GM21825 (cell line): ENCODE results near the gene PTPA.

Source experiments
- ATAC-seq: cut with Tn5 transposase; IDR thresholded peaks from one replicate; pipeline ENCODE4 v1.9.1; 2021; ENCODE audit warnings: mild to moderate bottlenecking, moderate library complexity; ENCODE audit not compliant: unreplicated experiment

PTPA gene

DNA sequence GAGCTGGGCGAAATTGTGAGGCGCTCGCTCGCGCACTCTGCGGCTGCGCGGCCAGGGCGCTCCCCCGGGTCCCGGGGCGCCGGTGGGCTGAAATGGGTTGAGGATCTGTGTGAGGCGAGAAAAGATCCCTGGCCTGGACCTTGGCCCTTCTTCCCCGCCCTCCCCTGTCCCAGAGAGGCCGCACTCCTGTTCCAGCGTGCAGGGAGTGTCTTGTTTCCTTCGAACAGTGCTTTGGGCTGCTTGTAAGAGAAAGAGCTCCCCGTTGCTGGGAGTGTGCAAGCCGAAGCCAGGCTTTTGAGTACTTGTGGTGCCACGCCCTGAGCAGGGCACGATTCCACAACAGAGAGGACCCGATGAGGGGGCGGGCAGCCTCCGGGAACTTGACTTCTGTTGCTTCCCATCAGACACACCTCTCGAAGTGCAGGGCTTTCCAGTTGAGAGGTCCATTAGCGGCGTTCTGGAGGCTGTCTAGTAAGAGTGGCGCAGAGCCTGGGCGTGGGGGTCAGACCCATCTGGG lies 29.8 kb upstream of the PTPA start:
- ATAC-seq = no peak

DNA sequence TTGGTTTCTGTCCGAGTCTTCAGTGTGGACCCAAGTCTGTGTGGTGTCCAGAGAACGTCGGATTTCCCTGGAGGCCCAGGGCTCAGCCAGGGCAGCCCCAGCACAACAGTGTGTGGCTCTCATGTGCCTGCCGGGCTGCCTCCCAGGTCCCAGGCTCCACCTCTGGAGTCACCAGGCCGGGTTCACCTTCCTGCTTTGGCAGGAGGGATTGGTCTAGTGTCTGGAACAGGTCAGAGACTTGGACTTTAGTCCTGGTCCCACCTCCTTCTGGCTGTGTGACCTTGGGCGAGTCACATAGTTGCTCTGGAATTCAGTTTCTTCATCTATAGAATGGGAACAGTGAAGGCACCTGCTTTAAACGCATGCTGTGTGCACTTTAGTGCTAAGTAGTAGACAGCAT lies 27.1 kb upstream of the PTPA start:
- no peak for ATAC-seq

DNA sequence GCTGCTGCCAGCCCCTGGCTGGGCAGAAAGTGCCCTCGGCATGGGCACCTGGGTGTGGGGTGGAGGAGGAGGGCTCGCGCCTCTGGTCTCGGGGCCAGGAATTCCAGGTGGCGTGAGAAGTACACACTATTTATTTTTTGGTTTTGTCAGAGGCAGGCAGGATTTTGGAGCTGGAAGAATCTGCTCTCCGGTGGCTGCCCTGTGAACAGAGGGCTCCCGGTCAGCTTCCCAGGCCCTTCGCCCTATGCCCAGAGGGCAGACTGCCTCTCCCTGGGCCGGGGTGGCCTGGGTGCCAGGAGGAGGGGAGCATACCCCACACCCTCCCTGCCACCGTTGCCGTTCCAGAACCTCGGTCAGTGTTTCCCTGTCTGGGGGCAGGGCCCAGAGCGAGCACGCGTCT lies 22.0 kb upstream of the PTPA start:
- ATAC-seq = no peak

DNA sequence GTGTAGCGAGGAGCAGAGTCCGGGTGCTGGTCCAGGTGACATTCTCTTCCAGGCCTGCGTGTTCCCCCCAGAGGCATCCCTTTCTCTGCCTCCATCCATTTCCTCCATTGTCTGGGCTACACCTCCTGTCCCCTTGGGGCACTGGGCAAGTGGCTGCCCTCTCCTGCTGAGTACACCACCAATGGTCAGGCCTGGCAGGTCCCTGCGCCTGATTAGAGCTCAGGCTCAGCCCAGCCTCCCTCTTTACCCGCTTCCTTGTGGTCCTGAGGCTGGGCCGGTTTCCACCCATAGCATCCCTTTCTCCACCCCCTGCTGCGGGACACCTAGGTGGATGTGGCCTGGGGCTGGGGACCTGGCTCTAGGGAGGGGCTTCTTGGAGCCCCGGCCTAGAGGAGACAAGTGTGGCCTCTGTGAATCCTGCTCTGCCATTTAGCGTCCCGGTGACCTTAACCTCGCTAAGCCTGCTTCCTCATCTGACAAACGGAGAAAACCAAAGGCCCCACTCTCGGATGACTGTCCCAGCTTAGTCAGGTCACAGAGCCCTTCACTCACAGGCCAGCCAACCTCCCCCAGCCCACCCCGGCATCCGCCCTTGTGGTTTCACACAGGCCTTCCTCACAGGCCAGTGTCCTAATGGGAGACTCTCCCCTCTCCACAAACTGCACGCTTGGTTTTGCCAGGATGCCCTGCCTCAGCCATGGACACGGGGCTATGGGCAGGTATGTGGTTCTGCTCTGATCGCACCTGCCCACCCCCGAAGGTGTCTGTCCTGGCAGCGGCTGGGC lies 17.4 kb upstream of the PTPA start:
- ATAC-seq = no peak

DNA sequence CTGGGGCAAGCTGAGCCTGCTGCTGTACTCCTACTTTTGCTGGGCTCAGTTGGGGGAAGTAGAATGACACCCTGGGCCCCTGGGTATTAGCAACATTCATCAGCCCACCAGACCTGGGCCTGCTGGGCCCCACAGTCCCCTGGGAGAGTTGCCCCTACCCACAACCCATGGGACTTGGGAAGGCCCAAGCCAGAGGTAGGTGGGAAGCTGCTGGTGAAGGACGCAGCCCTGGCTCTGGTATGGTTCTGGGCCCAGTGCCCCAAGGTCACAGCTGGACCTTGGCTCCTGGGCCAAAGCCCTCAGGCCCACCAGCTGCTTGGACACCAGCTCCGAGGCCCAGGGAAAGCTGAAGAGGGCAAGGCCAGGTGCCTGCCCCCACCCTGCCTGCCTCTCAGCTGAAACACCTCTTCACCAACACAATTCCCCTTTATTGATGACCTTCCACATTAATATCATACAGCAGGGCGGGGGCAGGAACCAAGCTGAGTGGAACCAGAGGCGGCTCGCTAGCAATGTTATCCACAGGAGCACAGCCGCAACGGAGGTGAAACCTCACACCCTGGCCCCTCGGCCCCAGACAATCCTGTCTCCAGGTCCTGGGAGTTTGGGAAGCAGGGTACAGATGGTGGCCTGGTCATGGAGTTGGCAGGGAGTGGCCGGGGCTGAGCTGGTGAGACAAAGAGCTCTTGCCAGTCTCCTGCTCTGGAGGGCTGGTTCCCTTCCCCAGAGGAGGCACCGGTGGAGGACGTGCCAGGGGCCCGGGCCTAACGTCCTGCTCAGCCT lies 16.6 kb upstream of the PTPA start:
- ATAC-seq = no peak

DNA sequence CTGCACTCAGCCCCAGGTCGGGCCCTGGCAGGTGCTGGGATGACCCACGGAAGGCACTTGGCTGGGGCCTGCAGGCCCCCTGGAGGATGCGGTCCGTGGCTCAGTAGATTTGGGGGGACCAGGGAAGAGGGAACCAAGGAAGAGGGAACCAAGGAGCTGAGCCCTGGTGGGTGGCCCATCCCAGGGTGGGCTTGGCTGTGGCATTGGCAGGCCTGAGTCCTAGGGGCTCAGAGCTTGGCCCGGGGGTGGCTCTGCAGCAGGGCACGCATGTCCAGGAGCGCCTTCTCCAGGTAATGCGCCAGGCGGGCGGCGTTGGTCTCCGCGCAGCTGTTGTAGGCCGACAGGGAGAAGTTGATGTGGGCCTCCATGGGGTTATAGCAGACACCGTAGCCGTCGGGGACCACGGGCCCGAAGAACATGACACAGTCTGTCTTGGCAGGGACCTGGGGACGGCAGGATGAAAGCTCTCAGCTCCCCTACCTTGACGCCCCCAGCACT lies 16.0 kb upstream of the PTPA start:
- no peak for ATAC-seq

DNA sequence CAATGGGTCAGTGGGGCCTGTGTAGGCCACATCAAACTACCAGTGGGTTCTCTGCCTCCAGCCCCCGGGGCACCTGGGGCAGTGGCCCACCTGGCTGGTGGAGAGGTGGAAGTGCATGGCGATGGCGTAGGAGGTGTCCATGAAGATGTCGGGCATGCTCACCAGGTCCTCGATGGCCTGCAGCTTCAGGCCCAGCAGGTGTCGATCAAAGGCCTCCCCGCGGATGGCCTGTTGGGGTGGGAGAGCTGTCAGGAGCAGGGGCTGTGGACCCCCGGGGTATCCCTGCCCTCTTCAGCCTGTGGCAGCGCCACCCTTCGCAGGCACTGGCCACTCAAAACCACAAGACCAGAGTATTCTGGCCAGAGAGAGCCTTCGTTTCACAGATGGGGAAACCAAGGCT lies 15.3 kb upstream of the PTPA start:
- ATAC-seq = no peak

DNA sequence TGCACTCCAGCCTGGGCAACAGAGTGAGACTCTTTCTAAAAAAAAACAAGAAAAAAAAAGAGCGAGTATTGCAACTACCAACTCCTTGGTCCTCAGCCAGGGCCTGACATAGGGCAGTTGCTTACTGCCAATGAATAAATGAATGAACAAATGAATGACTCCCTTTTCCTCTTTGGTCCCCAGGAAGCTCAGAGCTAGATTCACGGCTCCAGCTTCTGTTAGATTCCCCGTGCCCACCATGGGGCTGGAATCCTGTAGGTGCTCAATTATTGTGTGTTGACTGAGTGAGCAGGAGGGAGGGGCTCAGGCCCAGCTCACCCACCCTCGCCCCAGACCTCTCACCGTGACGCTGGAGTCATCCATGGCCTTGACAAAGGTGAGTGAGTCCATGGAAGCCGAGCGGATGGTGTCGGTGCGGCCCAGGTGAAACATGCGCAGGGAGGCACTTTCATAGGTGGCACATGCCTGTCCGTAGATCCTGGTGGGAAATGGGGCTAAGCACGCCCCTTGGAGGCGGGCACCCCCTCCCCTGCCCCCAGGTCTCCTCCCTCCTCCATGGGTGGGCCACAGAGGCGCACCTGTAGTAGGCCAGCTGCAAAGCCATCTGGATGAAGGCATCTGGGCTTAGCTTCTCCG lies 13.4 kb upstream of the PTPA start:
- ATAC-seq = no peak

DNA sequence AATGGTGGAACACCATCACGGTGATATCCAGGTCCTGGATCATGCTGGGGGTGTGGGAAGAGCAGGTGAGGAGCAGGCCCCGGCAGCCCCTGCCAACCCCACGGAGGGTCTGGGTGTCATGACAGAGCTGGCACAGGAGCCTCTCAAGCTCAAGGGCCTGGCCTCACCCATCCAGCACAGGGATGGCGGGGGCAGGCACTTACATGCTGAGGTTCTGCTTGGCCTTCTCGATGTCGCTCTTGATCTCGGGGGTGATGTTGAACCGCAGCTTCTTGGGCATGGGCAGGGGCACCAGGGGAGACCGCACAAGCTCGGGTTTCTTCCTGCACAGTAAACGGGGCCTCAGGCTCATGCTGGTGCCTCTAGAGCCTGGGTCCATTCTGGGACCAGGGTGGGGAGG lies 12.9 kb upstream of the PTPA start:
- ATAC-seq = no peak

DNA sequence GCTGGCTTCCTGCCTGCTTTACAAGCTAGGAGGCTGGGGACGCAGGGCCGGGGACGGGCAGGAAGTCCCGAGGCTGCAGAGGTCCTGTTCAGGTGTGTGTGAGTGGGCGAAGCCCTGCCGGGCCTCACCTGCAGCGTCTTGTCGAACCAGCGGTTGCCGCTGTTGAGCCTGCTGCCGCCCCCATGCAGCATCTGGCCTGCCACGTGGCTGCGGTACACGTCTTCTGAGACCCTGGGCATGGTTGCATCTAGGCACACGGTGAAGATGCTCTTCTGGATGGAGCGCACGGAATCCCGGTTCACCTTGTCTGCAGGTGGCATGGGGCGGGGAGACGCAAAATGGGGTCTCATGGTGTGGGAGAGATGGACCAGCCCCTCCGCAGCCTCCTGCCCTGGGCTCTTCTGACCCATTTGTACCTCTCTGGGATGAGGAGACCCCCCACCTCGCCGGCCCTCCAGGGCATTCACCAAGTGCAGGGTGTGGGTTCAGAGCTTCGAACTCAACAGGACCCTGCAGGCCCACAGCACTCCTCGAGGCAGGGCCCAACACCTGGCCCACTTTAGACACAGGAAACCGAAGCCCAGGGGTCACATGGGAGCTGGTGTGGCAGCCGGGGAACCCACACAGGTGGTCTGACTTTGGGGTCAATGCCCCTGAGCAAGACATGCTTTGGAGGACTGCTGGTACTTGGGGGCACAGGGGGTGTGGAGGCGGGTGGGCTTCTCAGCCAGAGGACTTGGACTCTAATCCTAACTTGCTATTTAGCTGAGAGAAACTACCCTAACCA lies 10.6 kb upstream of the PTPA start:
- no peak for ATAC-seq

DNA sequence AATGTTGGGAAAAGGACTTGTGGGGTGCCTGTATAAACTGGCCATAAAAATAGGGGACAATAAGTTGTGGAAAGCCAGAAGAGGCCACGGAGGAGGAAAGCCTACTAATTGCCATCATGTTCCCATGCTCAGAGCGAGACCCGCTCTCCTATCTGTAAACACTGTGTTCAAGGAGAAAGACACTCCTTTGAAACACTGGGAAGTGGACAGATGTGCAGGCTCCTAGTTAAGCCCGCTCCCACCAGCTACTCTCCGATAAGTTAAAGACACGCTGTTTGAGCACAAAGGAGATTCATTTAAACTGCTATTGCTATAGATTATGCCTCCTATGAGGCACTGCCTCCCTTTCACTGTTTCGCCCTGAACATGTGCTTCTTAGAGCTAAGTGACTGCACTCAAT lies 9.9 kb upstream of the PTPA start:
- ATAC-seq = no peak

DNA sequence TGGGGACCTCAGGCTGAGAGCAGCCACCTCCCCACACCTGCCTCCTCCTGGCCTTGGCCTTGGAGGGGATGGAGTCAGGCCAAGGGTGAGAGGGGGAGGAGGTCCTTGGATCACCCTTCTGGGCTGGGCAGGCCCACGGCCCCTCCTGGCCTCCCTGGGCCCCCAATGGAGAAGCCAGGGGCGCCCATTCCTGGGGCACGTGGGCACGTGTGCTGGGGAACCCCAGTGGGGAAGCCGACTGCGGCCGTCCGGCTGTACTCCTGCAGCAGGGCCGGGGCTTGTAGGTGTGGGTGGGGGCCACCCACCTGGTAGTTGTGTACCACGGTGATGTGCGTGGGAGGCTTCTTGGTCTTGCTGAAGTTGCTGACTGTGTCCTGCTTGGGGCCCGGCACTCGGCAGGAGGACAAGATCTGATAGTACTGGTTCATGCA lies 9.1 kb upstream of the PTPA start:
- no peak for ATAC-seq

DNA sequence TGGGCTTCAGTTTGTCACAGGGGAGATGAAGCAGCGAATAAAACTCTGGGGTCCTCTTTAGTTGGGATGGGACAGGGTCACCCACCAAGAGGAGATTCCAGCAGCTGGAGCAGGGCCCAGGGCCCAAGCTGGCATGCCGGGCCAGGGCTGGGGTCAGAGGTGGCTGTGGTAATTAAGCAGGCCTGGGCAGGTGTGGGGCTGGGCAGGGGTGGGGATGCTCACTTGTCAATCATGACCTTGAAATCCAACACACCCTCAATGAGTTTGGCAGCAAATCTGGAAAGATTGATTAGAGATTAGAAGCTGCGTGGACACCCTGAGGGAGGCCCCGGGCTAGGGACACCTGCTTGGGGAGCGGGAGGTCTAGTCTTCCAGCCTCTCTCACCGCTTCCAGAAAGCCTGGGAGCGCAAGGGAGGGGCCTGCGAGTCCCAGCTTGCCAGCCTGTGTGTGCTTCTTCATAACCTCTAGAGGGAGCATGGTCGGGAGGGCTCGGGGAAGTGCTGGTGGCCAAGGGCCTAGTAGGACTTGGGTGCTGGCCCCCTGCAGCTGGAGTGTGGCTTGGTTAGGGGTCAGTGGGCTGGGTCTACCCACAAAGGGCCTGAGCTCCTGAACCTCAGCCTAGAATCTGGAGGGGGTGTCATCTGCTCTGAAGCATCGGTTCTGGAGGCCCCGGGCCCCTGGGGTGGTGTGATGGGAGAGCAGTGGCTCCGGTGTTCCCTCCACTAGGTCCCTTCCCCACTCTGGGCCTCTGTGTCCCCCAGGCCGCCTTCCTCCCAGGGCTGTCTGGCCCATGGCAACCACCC lies 8.2 kb upstream of the PTPA start:
- ATAC-seq = no peak

DNA sequence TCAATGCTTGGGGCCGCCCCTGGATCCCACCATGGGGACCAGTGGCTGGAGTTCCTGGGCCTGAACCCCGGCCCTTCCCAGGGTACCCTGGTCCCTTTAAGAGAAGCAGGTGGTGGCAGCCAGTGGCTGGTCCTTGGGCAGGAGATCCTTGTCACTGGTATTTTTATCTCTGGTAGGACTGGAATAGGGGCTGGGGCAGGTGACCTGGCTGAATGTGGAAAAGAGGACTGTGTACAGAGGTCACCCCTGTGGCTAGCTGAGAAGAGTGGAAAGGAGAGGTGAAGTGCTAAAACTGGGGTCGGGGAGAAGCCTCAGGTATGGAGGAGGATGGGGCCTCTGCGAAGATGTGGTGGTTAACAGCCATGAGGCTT lies 7.6 kb upstream of the PTPA start:
- ATAC-seq = no peak

DNA sequence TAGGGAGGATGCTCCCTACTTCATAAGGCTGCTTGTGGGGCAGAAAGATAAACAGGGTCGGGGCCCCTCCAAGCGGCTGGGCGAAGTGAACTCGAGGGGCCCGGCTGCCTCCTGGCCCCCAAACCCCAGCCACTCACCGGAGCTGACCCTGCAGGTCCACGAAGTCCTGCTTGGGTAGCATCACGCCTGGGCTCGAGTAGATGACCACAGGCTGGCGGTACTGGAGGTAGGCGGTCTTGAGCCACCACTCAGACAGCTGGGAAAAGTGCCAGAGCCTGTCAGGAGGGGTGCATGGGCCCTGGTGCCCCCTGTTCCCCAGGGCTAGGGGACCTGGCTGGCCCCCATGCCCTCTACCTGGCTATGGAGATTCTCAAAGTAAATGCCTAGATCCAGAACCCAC lies 7.2 kb upstream of the PTPA start:
- no peak for ATAC-seq

DNA sequence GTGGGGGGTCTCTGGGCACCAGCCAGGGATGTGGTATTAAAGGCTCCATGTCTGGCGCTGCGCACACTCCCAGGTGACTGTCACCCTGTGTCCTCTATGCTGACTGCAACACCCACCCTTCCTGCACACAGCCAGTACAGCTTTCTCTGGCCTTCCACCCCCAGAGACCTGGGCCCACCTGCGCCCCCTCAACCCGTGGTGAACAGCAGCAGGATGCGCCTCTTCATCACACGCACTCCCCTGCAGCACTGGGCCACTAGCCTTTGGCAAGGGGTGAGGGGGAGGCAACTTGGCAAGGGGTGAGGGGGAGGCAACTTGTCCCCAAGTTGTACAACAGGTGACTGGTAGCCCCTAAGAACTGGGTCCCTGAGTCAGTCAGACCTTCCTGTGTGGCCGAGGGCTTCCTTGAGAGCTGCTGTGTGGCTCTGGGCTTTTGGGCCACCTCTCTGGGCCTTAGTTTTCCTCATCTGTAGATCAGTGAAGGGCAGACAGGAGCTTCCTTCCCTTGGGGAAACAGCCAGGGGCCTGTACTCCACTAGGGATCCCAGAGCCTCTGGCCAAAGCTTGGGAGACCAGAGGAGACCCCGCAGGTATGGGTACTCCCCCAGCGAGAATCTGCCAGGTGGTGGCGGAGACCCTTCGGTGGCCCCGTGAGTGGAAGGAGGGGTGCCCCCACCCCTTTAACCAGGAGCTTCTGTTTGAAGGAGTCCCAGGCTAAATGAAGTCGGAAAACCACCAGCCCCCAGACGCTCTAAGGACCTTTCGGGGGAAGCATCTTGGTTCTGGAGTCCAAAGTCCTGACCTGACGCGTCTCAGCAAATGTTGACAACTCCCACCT lies 5.1 kb upstream of the PTPA start:
- no peak for ATAC-seq

DNA sequence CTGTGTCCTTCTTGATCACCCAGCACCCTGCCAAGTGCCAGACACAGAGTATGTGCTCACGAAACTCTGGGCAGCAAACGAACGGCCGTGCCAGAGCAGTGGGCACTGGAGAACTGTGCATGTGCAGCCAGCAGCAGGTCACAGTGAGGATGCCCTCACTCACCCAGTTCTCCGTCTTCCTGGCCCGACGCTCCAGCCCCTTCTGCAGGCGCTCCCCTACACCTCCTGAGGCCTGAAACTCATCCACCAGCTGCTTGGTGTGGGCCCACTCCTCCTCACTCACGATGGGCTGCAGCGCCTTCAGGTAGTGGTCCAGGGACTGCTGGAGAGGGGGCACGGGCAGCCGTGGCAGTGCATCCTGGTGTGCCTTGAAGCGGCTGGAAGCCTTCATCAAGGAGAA lies 3.6 kb upstream of the PTPA start:
- no peak for ATAC-seq

DNA sequence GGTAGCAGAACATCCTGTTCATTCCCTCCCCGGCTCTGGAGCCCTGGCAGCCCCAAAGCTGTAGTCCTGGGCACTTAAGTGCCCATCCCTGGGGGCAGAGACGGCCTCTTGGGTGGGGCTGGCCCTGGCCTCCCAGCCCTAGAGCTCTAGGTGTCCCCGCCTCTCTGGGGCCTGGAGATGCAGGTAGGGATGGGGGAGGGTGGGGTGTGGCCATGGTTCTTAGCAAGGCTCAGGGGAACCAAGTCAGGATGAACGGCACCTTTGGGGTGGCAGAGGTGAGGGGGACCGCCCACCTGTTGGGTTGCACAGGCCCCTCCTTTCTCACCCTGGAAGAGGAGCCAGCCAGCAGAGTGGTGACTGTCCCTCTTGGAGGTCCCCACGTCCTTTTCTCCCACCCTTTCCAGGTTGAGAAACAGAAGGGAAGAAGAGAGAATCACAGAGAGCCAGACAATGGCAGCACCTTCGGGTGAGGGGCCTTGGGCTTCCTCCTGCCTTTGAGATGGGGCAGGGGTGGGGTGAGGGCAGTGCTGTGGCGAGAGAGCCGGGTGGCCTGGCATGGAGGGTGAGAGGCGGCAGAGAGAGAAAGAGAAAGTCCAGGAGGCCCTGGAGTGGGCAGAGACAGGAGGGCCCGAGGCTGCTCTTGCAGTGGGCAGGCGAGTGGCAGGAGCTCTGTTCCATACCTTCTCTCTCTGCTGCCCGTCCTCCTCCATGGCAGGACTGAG lies 3.0 kb upstream of the PTPA start:
- ATAC-seq = no peak
